22Rv1 (cell line): ENCODE results near the gene PTCRA.
A peak's percentile ranks its signal among the peaks of the same experiment; 100 is the strongest.
"Not testable (repeated sequence)": the region's sequence is repeated elsewhere in the genome, so short reads cannot be mapped to it uniquely, and the experiment has no call there.

Source experiments
- H3K27ac ChIP-seq: fragments of 450-650 bp; 2 replicates; pipeline ENCODE4 v1.5.1; 2017
- CTCF ChIP-seq: fragments of 450-650 bp; IDR thresholded peaks from 2 replicates; pipeline ENCODE4 v1.5.1; 2017; ENCODE audit warnings: mild to moderate bottlenecking
- ZFX ChIP-seq: fragments of 450-650 bp; IDR thresholded peaks from 2 replicates; pipeline ENCODE4 v1.6.1; 2017; ENCODE audit warnings: antibody characterized with exemption, borderline replicate concordance

The PTCRA gene

GRCh38 chr6:42885702-42886101 is 30.2 kb upstream of the PTCRA start:
- TF ChIP-seq ZFX, result no peak
- no peak for TF ChIP-seq CTCF

GRCh38 chr6:42888201-42888600 is 27.7 kb upstream of the PTCRA start:
- not testable (repeated sequence) for H3K27ac ChIP-seq

More at GRCh38 chr6:42885702-42886101, 30.2 kb upstream of the PTCRA start:
- no peak overlapping the region for H3K27ac ChIP-seq

GRCh38 chr6:42889815-42890214 is 26.0 kb upstream of the PTCRA start:
- TF ChIP-seq CTCF (no peak), ZFX (no peak)
- peak overlapping the region; percentile 95 for H3K27ac ChIP-seq

- peak; percentile 5; the same call in 1 of the 2 replicates for TF ChIP-seq CTCF
- no peak for TF ChIP-seq ZFX
- peak overlapping the region; percentile 95 for H3K27ac ChIP-seq
Measured at GRCh38 chr6:42890311-42891198, 25.3 kb upstream of the PTCRA start.

- peak overlapping the region; percentile 95 for H3K27ac ChIP-seq
- TF ChIP-seq CTCF (no peak), ZFX (no peak)
Measured at GRCh38 chr6:42891199-42891722, 24.6 kb upstream of the PTCRA start.

- not testable (repeated sequence) for H3K27ac ChIP-seq
Measured at GRCh38 chr6:42894041-42894828, 21.6 kb upstream of the PTCRA start.

- H3K27ac ChIP-seq, result no peak overlapping the region
- no peak for TF ChIP-seq CTCF
- no peak for TF ChIP-seq ZFX
Measured at GRCh38 chr6:42896178-42896719, 19.6 kb upstream of the PTCRA start.

- H3K27ac ChIP-seq, result no peak overlapping the region
- TF ChIP-seq ZFX (no peak), CTCF (peak; percentile 78)
Measured at GRCh38 chr6:42898891-42899361, 16.9 kb upstream of the PTCRA start.
